ENCODE data around the gene UGCG.
"Not testable (repeated sequence)": the region's sequence is repeated elsewhere in the genome, so short reads cannot be mapped to it uniquely, and the experiment has no call there.

The UGCG gene

GRCh38 chr9:111953444-111953843 lies 56.8 kb downstream of the UGCG start:
- DNase-seq (ENCODE audit: low spot score): no peak

- no peak for DNase-seq (ENCODE audit: low spot score)
Measured at GRCh38 chr9:111955048-111955447, 58.4 kb downstream of the UGCG start.

GRCh38 chr9:111957856-111958631 lies 61.4 kb downstream of the UGCG start:
- peak; percentile 83 for DNase-seq (ENCODE audit: low spot score)

GRCh38 chr9:111959468-111960359 lies 63.1 kb downstream of the UGCG start:
- peak; percentile 82 for DNase-seq (ENCODE audit: low spot score)

- not testable (repeated sequence) for DNase-seq (ENCODE audit: low spot score)
Measured at GRCh38 chr9:111960485-111960884, 63.9 kb downstream of the UGCG start.

- no peak for DNase-seq (ENCODE audit: low spot score)
Measured at GRCh38 chr9:111961009-111961408, 64.4 kb downstream of the UGCG start.

- DNase-seq (ENCODE audit: low spot score): no peak
Measured at GRCh38 chr9:111961575-111961974, 65.0 kb downstream of the UGCG start.

GRCh38 chr9:111962021-111962420 lies 65.4 kb downstream of the UGCG start:
- no peak for DNase-seq (ENCODE audit: low spot score)

- no peak for DNase-seq (ENCODE audit: low spot score)
Measured at GRCh38 chr9:111963995-111964394, 67.4 kb downstream of the UGCG start.

- DNase-seq (ENCODE audit: low spot score): peak; percentile 76
Measured at GRCh38 chr9:111965566-111966019, 69.0 kb downstream of the UGCG start.

GRCh38 chr9:111966124-111966723 lies 69.6 kb downstream of the UGCG start:
- DNase-seq (ENCODE audit: low spot score): no peak

GRCh38 chr9:111966861-111967291 lies 70.3 kb downstream of the UGCG start:
- no peak for DNase-seq (ENCODE audit: low spot score)

- no peak for DNase-seq (ENCODE audit: low spot score)
Measured at GRCh38 chr9:111967621-111968020, 71.0 kb downstream of the UGCG start.

GRCh38 chr9:111969061-111969460 lies 72.4 kb downstream of the UGCG start:
- no peak for DNase-seq (ENCODE audit: low spot score)

GRCh38 chr9:111969622-111970021 lies 73.0 kb downstream of the UGCG start:
- no peak for DNase-seq (ENCODE audit: low spot score)

GRCh38 chr9:111970827-111971226 lies 74.2 kb downstream of the UGCG start:
- no peak for DNase-seq (ENCODE audit: low spot score)

GRCh38 chr9:111974092-111974681 lies 77.6 kb downstream of the UGCG start:
- peak; percentile 62 for DNase-seq (ENCODE audit: low spot score)

- DNase-seq (ENCODE audit: low spot score): no peak
Measured at GRCh38 chr9:111975709-111976108, 79.1 kb downstream of the UGCG start.

GRCh38 chr9:111978616-111979015 lies 82.0 kb downstream of the UGCG start:
- DNase-seq (ENCODE audit: low spot score): no peak

GRCh38 chr9:111979561-111979960 lies 82.9 kb downstream of the UGCG start:
- DNase-seq (ENCODE audit: low spot score): no peak

- no peak for DNase-seq (ENCODE audit: low spot score)
Measured at GRCh38 chr9:111980398-111980797, 83.8 kb downstream of the UGCG start.

- DNase-seq (ENCODE audit: low spot score): no peak
Measured at GRCh38 chr9:111983484-111983908, 86.9 kb downstream of the UGCG start.
